ENCODE results near the gene EFHD2.
"Not testable (repeated sequence)": the region's sequence is repeated elsewhere in the genome, so short reads cannot be mapped to it uniquely, and the experiment has no call there.

The EFHD2 gene

GRCh38 chr1:15380601-15381508, 28.8 kb upstream of the EFHD2 start:
- Histone ChIP-seq H3K27me3 (ENCODE audit: control insufficient read depth, insufficient read depth, low read length) (peaks cover 9% of the 10 kb centered on the region), H3K9me3 (replicated peaks; ENCODE audit: low read length) (no peaks in the 10 kb centered on the region), H3K9ac (ENCODE audit: low read depth, low read length) (no peak overlapping the region), H3K36me3 (ENCODE audit: insufficient read depth, low read length) (no peaks in the 10 kb centered on the region), H3K4me1 (ENCODE audit: control insufficient read depth, insufficient read depth, low read length) (peaks cover under 1% of the 10 kb centered on the region), H3K4me3 (ENCODE audit: low read length) (no peak overlapping the region), H3K4me2 (ENCODE audit: low read length) (no peak overlapping the region)

GRCh38 chr1:15381805-15382204, 27.9 kb upstream of the EFHD2 start:
- peaks cover 8% of the 10 kb centered on the region for H3K4me1 ChIP-seq (ENCODE audit: control insufficient read depth, insufficient read depth, low read length)

GRCh38 chr1:15382601-15383518, 26.8 kb upstream of the EFHD2 start:
- H3K9ac ChIP-seq (ENCODE audit: low read depth, low read length): no peak overlapping the region
- no peak overlapping the region for H3K4me3 ChIP-seq (ENCODE audit: low read length)
- peaks cover 8% of the 10 kb centered on the region for H3K4me1 ChIP-seq (ENCODE audit: control insufficient read depth, insufficient read depth, low read length)
- H3K36me3 ChIP-seq (ENCODE audit: insufficient read depth, low read length): no peaks in the 10 kb centered on the region
- H3K27me3 ChIP-seq (ENCODE audit: control insufficient read depth, insufficient read depth, low read length): peaks cover 9% of the 10 kb centered on the region
- no peak overlapping the region for H3K4me2 ChIP-seq (ENCODE audit: low read length)
- no peaks in the 10 kb centered on the region for H3K9me3 ChIP-seq (replicated peaks; ENCODE audit: low read length)

More at GRCh38 chr1:15381805-15382204, 27.9 kb upstream of the EFHD2 start:
- H3K36me3 ChIP-seq (ENCODE audit: insufficient read depth, low read length): no peaks in the 10 kb centered on the region
- no peak overlapping the region for H3K4me3 ChIP-seq (ENCODE audit: low read length)
- peaks cover 9% of the 10 kb centered on the region for H3K27me3 ChIP-seq (ENCODE audit: control insufficient read depth, insufficient read depth, low read length)
- no peaks in the 10 kb centered on the region for H3K9me3 ChIP-seq (replicated peaks; ENCODE audit: low read length)
- no peak overlapping the region for H3K9ac ChIP-seq (ENCODE audit: low read depth, low read length)
- no peak overlapping the region for H3K4me2 ChIP-seq (ENCODE audit: low read length)

GRCh38 chr1:15383810-15384209, 25.9 kb upstream of the EFHD2 start:
- Histone ChIP-seq H3K9me3 (replicated peaks; ENCODE audit: low read length) (no peaks in the 10 kb centered on the region), H3K36me3 (ENCODE audit: insufficient read depth, low read length) (no peaks in the 10 kb centered on the region), H3K4me3 (ENCODE audit: low read length) (no peak overlapping the region), H3K4me2 (ENCODE audit: low read length) (no peak overlapping the region), H3K4me1 (ENCODE audit: control insufficient read depth, insufficient read depth, low read length) (peaks cover 8% of the 10 kb centered on the region), H3K9ac (ENCODE audit: low read depth, low read length) (no peak overlapping the region), H3K27me3 (ENCODE audit: control insufficient read depth, insufficient read depth, low read length) (peaks cover 12% of the 10 kb centered on the region)

GRCh38 chr1:15384301-15384901, 25.3 kb upstream of the EFHD2 start:
- Histone ChIP-seq H3K4me3 (ENCODE audit: low read length) (no peak overlapping the region), H3K9me3 (replicated peaks; ENCODE audit: low read length) (no peaks in the 10 kb centered on the region), H3K27me3 (ENCODE audit: control insufficient read depth, insufficient read depth, low read length) (peaks cover 12% of the 10 kb centered on the region)

GRCh38 chr1:15385420-15385819, 24.3 kb upstream of the EFHD2 start:
- H3K4me1 ChIP-seq (ENCODE audit: control insufficient read depth, insufficient read depth, low read length): peaks cover 8% of the 10 kb centered on the region
- H3K36me3 ChIP-seq (ENCODE audit: insufficient read depth, low read length): no peaks in the 10 kb centered on the region
- H3K4me3 ChIP-seq (ENCODE audit: low read length): no peak overlapping the region
- peaks cover 12% of the 10 kb centered on the region for H3K27me3 ChIP-seq (ENCODE audit: control insufficient read depth, insufficient read depth, low read length)
- H3K9ac ChIP-seq (ENCODE audit: low read depth, low read length): no peak overlapping the region
- H3K9me3 ChIP-seq (replicated peaks; ENCODE audit: low read length): no peaks in the 10 kb centered on the region
- no peak overlapping the region for H3K4me2 ChIP-seq (ENCODE audit: low read length)

More at GRCh38 chr1:15384301-15384901, 25.3 kb upstream of the EFHD2 start:
- Histone ChIP-seq H3K9ac (ENCODE audit: low read depth, low read length) (no peak overlapping the region), H3K36me3 (ENCODE audit: insufficient read depth, low read length) (no peaks in the 10 kb centered on the region), H3K4me2 (ENCODE audit: low read length) (no peak overlapping the region), H3K4me1 (ENCODE audit: control insufficient read depth, insufficient read depth, low read length) (peaks cover 8% of the 10 kb centered on the region)

GRCh38 chr1:15386164-15386749, 23.4 kb upstream of the EFHD2 start:
- Histone ChIP-seq H3K9ac (ENCODE audit: low read depth, low read length) (no peak overlapping the region), H3K9me3 (replicated peaks; ENCODE audit: low read length) (no peaks in the 10 kb centered on the region), H3K4me1 (ENCODE audit: control insufficient read depth, insufficient read depth, low read length) (peaks cover 8% of the 10 kb centered on the region)

GRCh38 chr1:15388201-15388880, 21.3 kb upstream of the EFHD2 start:
- Histone ChIP-seq H3K4me2 (ENCODE audit: low read length) (no peak overlapping the region), H3K4me1 (ENCODE audit: control insufficient read depth, insufficient read depth, low read length) (peaks cover 8% of the 10 kb centered on the region), H3K4me3 (ENCODE audit: low read length) (no peak overlapping the region), H3K9me3 (replicated peaks; ENCODE audit: low read length) (no peaks in the 10 kb centered on the region), H3K9ac (ENCODE audit: low read depth, low read length) (no peak overlapping the region), H3K27me3 (ENCODE audit: control insufficient read depth, insufficient read depth, low read length) (peaks cover 3% of the 10 kb centered on the region), H3K36me3 (ENCODE audit: insufficient read depth, low read length) (no peaks in the 10 kb centered on the region)

More at GRCh38 chr1:15386164-15386749, 23.4 kb upstream of the EFHD2 start:
- Histone ChIP-seq H3K36me3 (ENCODE audit: insufficient read depth, low read length) (no peaks in the 10 kb centered on the region), H3K27me3 (ENCODE audit: control insufficient read depth, insufficient read depth, low read length) (peaks cover 12% of the 10 kb centered on the region), H3K4me2 (ENCODE audit: low read length) (peak overlapping the region; percentile 76), H3K4me3 (ENCODE audit: low read length) (peak overlapping the region; percentile 27)

- not testable (repeated sequence) for H3K9me3 ChIP-seq (replicated peaks; ENCODE audit: low read length); H3K4me2 ChIP-seq (ENCODE audit: low read length); H3K4me1 ChIP-seq (ENCODE audit: control insufficient read depth, insufficient read depth, low read length); H3K9ac ChIP-seq (ENCODE audit: low read depth, low read length); H3K36me3 ChIP-seq (ENCODE audit: insufficient read depth, low read length); H3K4me3 ChIP-seq (ENCODE audit: low read length); H3K27me3 ChIP-seq (ENCODE audit: control insufficient read depth, insufficient read depth, low read length)
These were observed 19.9 kb upstream of the EFHD2 start for GRCh38 chr1:15389828-15390227.

- Histone ChIP-seq H3K9ac (ENCODE audit: low read depth, low read length) (no peak overlapping the region), H3K36me3 (ENCODE audit: insufficient read depth, low read length) (no peaks in the 10 kb centered on the region), H3K9me3 (replicated peaks; ENCODE audit: low read length) (no peaks in the 10 kb centered on the region), H3K4me3 (ENCODE audit: low read length) (no peak overlapping the region), H3K4me1 (ENCODE audit: control insufficient read depth, insufficient read depth, low read length) (peaks cover 8% of the 10 kb centered on the region), H3K27me3 (ENCODE audit: control insufficient read depth, insufficient read depth, low read length) (peaks cover 7% of the 10 kb centered on the region), H3K4me2 (ENCODE audit: low read length) (no peak overlapping the region)
These were observed 19.0 kb upstream of the EFHD2 start for GRCh38 chr1:15390667-15391066.

All from skeletal muscle satellite cell (primary cell).